ENCODE results near the gene RBM33. TPM values are rescaled to one million over a fixed set of nuclear protein-coding genes. Genes with fewer than 3 reads are reported as not detected.

Gene RBM33
- total and polyA plus RNA-seq, 9 of the 15 experiments (the other 6 are each of a cell fraction or from before 2014, with no cell fraction given), result 4.4 to 80.7 (median 27.3) TPM

DNA sequence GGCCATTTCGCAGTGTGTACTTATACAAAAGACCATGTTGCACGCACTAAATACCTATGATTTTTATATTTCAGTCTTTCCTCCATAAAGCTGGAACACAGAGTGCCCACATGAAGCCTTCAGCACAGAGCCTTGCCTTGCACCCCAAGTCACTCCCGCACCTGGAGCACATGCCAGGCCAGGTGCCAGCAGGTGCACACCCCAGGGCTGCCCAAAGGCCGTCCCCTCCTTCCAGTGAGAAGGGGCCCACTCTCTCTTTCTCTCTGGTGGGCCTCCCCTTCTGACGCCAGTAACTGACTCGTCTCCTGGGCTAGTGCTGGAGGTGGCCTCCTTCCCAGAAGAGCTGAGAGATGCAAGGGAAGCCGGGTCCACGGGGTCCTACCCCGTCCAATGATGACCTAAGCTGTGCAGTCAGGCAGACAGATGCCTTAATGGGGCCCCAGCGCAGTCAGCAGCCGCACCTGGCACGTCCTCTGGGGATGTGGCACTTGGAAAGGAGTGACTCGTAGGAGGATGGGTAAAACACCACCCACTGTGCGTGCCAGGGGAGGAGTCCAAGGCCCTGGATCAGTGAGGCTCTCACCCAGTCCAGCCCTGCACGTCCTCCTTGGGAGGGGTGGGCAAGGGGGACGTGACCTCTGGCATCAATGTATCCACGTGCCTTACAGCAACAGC, 185.5 kb downstream of the RBM33 start:
- WGBS (ENCODE audit: insufficient coverage, low coverage, missing lambda C conversion rate), result 1% methylated on average over 17 of the region's 17 CpGs
- Histone ChIP-seq H3K9me3 (replicated peaks; ENCODE audit: control insufficient read depth, insufficient read depth, low read depth, low read length) (no peaks in the 10 kb centered on the region), H3K9me1 (ENCODE audit: control insufficient read depth, insufficient read depth, low read length) (no peaks in the 10 kb centered on the region), H3K9ac (ENCODE audit: insufficient read depth in 1 of 2, low read depth in 2 of 2, low read length in 2 of 2) (no peak overlapping the region), H3K27ac (ENCODE audit: extremely low read depth, low read depth, low read length) (no peak overlapping the region), H4K20me1 (replicated peaks; ENCODE audit: control insufficient read depth, insufficient read depth, low read length) (peaks cover 14% of the 10 kb centered on the region; the same call in 1 of the 2 replicates), H2AFZ (ENCODE audit: low read depth, low read length) (no peak overlapping the region), H3K36me3 (ENCODE audit: control insufficient read depth, insufficient read depth, low read length) (no peaks in the 10 kb centered on the region), H3K4me1 (replicated peaks in 1 of 2; ENCODE audit: control insufficient read depth in 2 of 2, insufficient read depth in 2 of 2, low read length in 2 of 2) (peaks cover 0 to 3% of the 10 kb centered on the region in 2 experiments; a peak in 1 of 5 replicates), H3K27me3 (ENCODE audit: control insufficient read depth in 2 of 2, insufficient read depth in 2 of 2, low read length in 2 of 2) (peaks cover 70 to 83% of the 10 kb centered on the region in 2 experiments), H3K4me3 (no peak overlapping the region), H3K79me2 (ENCODE audit: control insufficient read depth, insufficient read depth, low read length) (no peaks in the 10 kb centered on the region), H3K4me2 (ENCODE audit: insufficient read depth, low read length) (no peak overlapping the region)
- ATAC-seq, result no peak
- in situ Hi-C loops (cut with MboI) (no loop called here), intact Hi-C loops (cut with micrococcal nuclease) (no loop called here)
- ChIA-PET CTCF (ENCODE audit: low intra/inter-chr PET ratio) (no interaction called here), POLR2A (interaction anchor here (0.5 to 0.7 kb wide), 3 partner anchors 8 to 11 kb away, joined by 3 read pairs; no protein-coding TSS in a partner anchor)
- DNase-seq (ENCODE audit: extremely low read depth in 1 of 4, low spot score in 3 of 4), result no peak
- no TSS peak for BruUV-seq (replicated peaks)
- no peak for FAIRE-seq
- TF ChIP-seq, protein P1, sequence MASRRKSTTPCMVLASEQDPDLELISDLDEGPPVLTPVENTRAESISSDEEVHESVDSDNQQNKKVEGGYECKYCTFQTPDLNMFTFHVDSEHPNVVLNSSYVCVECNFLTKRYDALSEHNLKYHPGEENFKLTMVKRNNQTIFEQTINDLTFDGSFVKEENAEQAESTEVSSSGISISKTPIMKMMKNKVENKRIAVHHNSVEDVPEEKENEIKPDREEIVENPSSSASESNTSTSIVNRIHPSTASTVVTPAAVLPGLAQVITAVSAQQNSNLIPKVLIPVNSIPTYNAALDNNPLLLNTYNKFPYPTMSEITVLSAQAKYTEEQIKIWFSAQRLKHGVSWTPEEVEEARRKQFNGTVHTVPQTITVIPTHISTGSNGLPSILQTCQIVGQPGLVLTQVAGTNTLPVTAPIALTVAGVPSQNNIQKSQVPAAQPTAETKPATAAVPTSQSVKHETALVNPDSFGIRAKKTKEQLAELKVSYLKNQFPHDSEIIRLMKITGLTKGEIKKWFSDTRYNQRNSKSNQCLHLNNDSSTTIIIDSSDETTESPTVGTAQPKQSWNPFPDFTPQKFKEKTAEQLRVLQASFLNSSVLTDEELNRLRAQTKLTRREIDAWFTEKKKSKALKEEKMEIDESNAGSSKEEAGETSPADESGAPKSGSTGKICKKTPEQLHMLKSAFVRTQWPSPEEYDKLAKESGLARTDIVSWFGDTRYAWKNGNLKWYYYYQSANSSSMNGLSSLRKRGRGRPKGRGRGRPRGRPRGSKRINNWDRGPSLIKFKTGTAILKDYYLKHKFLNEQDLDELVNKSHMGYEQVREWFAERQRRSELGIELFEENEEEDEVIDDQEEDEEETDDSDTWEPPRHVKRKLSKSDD (conservative IDR thresholded peaks at IDR 0.05; ENCODE audit: low read length), result no peak
- no peak for TF ChIP-seq NCOA4 (IDR thresholded peaks at IDR 0.05; ENCODE audit: partially characterized antibody)
- TF ChIP-seq, protein P2, sequence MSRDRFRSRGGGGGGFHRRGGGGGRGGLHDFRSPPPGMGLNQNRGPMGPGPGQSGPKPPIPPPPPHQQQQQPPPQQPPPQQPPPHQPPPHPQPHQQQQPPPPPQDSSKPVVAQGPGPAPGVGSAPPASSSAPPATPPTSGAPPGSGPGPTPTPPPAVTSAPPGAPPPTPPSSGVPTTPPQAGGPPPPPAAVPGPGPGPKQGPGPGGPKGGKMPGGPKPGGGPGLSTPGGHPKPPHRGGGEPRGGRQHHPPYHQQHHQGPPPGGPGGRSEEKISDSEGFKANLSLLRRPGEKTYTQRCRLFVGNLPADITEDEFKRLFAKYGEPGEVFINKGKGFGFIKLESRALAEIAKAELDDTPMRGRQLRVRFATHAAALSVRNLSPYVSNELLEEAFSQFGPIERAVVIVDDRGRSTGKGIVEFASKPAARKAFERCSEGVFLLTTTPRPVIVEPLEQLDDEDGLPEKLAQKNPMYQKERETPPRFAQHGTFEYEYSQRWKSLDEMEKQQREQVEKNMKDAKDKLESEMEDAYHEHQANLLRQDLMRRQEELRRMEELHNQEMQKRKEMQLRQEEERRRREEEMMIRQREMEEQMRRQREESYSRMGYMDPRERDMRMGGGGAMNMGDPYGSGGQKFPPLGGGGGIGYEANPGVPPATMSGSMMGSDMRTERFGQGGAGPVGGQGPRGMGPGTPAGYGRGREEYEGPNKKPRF (IDR thresholded peaks at IDR 0.05; ENCODE audit: low read depth, low read length), result no peak
- TF ChIP-seq, protein P3, sequence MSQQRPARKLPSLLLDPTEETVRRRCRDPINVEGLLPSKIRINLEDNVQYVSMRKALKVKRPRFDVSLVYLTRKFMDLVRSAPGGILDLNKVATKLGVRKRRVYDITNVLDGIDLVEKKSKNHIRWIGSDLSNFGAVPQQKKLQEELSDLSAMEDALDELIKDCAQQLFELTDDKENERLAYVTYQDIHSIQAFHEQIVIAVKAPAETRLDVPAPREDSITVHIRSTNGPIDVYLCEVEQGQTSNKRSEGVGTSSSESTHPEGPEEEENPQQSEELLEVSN (IDR thresholded peaks at IDR 0.05; ENCODE audit: borderline replicate concordance in 1 of 2, extremely low read depth in 1 of 2, insufficient read depth in 1 of 2, insufficient read length in 1 of 2, low read depth in 1 of 2, low read length in 1 of 2, poor library complexity in 1 of 2, severe bottlenecking in 1 of 2), result no peak
- TF ChIP-seq DACH1 (IDR thresholded peaks at IDR 0.05; ENCODE audit: partially characterized antibody), result no peak
- TF ChIP-seq, protein P4, sequence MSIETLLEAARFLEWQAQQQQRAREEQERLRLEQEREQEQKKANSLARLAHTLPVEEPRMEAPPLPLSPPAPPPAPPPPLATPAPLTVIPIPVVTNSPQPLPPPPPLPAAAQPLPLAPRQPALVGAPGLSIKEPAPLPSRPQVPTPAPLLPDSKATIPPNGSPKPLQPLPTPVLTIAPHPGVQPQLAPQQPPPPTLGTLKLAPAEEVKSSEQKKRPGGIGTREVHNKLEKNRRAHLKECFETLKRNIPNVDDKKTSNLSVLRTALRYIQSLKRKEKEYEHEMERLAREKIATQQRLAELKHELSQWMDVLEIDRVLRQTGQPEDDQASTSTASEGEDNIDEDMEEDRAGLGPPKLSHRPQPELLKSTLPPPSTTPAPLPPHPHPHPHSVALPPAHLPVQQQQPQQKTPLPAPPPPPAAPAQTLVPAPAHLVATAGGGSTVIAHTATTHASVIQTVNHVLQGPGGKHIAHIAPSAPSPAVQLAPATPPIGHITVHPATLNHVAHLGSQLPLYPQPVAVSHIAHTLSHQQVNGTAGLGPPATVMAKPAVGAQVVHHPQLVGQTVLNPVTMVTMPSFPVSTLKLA (conservative IDR thresholded peaks at IDR 0.05), result no peak
- no peak for TF ChIP-seq ESRRB (CRISPR knock-in tag; IDR thresholded peaks at IDR 0.05; ENCODE audit: borderline replicate concordance)
- no peak for TF ChIP-seq RBM39 (optimal IDR thresholded peaks at IDR 0.05; ENCODE audit: low read depth, low read length)
- TF ChIP-seq ZNF217 (CRISPR knock-in tag; IDR thresholded peaks at IDR 0.05), result no peak
- no peak for TF ChIP-seq CXXC5 (CRISPR knock-in tag; IDR thresholded peaks at IDR 0.05)
- TF ChIP-seq NFYB (IDR thresholded peaks at IDR 0.05; ENCODE audit: extremely low read depth, insufficient read length), result no peak

Measured in K562 (cell line).